GM21423 (cell line): ENCODE measurements around the gene DPM3.
"Not testable (repeated sequence)": the region's sequence is repeated elsewhere in the genome, so short reads cannot be mapped to it uniquely, and the experiment has no call there.

Source experiments
- ATAC-seq: cut with Tn5 transposase; IDR thresholded peaks from one replicate; pipeline ENCODE4 v1.9.1; 2021; ENCODE audit warnings: mild to moderate bottlenecking, moderate library complexity; ENCODE audit not compliant: unreplicated experiment

Gene DPM3

GRCh38 chr1:155175927-155176371 is 35.6 kb upstream of the DPM3 start:
- ATAC-seq, result no peak

GRCh38 chr1:155175281-155175926 is 35.1 kb upstream of the DPM3 start:
- no peak for ATAC-seq

DNA sequence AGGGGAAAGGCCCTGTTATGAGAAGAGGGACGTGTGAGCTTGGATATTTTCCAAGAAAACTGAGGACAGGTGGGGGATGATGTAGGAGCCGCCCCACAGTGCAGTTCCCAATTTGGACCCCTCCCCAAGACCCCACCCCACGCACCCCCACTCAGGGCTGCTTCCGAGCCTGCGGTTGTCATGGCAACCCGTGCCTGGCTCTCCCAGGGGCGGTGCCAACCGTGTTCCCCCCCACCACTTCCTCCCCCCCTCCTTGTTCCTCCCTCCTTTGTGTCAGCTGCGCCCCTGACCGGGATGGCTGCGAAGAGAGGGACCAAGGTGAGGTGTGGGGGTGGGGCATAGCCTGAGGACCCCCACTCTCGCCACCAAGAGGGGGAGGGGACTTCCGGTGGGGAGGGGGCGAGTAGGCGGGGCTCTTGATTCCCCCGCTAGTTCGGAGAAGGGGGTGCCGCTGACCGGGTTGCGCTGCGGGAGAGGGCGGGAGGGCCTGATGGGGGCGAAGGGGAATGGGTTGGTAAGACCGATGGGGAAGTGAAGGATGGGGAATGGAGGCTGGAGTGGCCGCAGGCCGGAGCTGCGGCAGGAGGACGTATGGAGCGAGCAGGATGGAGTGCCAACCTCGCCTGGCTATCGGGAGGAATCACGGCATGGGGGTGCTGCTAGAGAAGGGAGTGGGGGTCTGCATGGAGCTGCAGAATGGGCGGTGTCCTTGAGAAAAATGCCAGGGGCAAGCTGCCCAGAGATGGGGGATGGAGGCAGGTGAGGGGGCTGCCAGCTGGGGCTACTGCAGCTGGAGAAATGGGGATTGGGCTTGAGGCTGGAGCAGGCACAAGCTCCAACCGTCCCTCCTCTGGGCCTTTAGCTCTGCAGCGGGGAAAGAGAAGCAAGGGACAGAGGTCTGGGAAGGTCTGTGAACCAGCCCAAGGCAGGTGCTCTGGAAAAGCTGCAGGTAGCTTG is 34.3 kb upstream of the DPM3 start:
- ATAC-seq, result no peak

- peak; percentile 17 for ATAC-seq
Observed at GRCh38 chr1:155173478-155174323, 33.4 kb upstream of the DPM3 start, which contains the start of gene TRIM46. Gene TRIM46 (plus strand): TSS chr1:155173849. CDS start chr1:155173967, 118 bp downstream.

DNA sequence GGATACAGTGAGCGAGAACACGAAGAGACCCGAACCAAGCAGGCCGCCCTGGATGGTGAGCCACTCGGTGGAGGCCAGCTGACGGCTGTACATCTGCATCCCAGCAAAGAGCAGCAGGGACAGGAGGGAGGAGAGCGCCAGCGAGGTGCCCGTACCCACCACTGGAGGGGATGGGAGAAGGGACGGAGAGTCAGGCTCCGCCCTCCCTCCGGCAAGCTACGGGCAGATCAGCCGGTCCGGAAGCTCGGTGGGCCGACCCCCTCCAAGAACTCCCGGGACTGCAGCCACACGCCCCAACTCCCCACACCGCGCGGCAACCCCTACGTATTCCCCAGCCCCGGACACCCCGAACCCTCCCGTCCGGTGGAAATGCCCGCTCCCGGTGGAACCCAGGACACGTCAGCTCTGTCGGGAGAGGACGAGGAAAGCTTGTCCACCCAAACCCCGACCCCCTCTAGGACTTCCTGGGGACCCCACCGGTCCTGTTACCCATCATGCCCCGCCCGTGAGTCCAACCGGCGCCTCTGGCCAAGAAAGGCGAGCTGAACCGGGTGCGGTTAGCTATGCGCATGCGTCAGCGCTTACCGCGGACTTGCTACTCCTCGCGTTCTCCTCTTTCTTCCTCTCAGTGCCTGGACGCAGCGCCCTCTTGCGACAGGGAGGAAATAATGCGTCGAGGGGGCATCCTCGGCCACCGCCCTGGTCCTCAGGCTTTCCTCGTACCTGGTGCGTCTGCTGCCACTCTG is 32.6 kb upstream of the DPM3 start, which contains the start of gene KRTCAP2:
TSS of gene KRTCAP2 (minus strand) at position 573 of the 746 bp plus-strand sequence. CDS start at position 493, 80 bp downstream.
- peak; percentile 77 for ATAC-seq

- no peak for ATAC-seq
Observed at GRCh38 chr1:155171836-155172731, 31.8 kb upstream of the DPM3 start.

GRCh38 chr1:155170806-155171205 is 30.5 kb upstream of the DPM3 start:
- ATAC-seq, result no peak

GRCh38 chr1:155170101-155170785 is 29.9 kb upstream of the DPM3 start:
- no peak for ATAC-seq

DNA sequence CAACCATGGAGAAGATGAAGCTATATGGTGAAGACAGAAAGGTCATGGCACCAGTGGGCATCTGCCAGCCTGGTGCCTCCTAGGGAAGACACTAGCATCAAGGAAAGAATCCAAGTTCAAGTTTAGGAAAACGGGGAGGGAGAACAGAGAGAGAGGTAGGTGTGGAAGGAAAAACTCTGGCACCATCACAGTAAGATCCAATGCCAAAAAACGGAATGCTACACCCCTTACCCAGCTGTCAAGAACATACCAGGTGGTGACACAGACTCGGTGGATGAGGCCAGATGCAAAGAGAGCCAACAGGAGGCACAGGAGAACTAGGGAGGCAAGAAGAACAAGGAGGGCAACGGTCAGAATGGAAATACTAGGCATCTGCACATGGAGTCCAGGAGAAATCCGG is 29.2 kb upstream of the DPM3 start:
- ATAC-seq, result no peak

DNA sequence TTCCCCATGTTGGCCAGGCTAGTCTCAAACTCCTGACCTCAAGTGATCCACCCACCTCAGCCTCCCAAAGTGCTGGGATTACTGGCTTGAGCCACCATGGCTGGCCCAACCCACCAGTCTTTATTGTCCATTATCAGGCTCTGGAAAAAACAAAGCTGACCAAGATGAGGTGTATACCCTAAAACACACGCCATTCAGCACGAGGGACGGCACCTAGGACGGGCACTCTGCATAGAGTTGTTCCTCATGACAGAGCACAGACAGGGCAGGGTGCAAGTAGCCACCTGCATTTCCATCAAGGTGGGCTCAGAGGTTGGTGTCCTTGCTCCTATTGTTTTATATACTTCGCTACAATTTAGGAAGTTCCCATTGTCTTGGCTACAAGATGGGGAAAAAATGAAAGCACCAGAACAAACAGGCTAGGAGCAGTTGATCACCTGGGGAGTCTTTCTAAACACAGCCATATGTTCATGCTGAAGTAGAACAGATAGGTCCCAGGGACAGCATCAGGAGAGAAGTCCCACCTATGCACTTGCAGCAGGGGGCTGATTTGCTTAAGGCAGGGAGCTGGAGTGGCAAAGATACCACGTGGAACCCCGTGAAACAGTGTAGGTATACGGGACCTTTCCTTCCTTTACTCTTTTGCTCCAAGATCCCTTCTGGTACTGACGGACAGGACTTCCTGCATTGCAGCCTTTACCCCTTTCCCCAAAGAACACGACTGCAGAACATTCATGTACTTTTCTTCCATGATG is 28.3 kb upstream of the DPM3 start:
- ATAC-seq, result no peak

DNA sequence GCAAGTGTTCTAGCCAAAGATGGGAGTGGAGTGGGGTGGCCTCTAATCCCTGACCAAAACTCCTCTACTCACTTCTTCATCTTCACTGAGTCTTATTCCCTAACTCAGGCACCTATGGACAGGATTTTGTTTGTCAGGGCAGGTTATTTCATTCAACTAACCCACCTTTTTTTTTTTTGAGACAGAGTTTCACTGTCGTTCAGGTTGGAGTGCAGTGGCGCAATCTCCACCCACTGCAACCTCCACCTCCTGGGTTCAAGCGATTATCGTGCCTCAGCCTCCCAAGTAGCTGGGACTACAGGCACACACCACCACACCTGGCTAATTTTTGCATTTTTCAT is 27.7 kb upstream of the DPM3 start:
- not testable (repeated sequence) for ATAC-seq

DNA sequence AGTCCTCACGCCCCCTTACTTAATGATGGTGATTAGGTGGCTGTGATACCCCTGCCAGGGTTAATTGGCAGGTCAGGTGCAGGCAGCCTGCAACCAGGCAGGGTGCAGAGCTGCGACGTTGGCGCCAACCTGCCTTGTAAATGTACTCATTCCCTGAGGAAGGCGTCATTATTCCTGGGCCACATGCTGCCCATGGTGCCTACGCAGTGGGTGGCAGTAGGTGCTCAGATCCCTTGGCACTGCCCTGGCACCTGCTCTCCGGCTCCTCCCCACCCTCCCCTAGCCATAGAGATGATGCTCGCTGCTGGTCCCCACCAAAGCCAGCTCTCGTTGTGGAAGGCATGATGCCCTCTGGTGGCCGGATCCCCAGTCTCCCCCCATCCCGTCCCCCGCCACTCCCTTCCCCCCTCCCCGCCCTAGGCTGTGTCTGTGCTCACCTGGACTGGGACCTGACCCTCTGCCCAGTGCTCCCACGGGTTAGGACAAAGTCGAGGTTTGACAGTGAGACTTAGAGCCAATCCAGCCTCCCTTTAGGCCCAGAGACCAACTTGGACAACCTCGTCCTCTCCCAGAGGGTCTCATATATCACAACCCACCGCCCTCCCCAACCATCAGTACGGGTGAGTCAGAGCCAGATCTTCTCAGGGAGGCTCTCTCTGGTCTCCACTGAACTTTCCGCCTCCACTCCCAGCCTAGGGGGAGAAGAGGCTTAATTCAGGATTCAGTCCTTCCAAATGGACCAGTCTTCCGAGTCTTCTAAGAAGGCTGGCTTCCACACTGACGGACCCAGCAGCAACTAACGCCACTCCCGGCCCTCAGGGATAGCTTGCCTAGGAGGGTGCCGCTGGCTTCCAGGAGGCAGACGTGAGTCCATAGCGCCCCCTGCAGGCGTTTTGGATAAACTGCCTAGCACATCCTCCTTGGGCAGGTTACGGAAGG is 27.1 kb upstream of the DPM3 start:
- ATAC-seq, result no peak

DNA sequence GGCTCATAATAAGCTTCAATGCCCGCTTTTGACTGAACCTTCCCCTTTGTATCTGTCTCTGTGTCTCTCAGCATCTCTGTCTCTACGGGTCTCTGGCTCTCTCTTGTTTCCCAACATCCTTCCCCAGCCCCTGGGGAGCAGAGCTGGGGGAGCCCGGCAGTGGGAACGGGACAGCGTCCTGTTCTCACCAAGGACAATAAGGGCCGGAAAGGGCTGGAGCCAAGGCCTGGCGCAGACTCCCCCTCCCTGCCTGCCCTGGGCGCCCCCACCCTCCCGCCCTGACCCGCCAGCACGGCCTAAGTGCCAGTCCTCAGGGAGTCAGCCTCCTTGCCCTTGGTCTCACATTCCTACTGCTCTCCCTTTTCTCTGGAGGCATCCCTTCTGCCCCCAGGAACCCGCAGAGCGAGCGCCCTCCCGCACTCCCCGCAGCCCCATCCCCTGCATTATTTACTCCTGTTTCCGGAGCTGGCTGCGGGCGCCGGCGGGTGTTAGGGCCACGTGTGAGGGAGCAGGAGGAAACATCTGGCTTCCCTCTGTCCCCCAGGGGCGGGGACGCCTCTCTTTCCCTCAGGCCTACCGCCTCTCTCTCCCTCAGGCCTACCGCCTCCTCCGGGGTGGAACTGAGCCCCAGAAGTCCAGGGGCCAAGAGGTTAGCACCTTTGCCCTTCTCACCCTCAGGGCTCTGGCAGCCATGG is 26.3 kb upstream of the DPM3 start:
- ATAC-seq, result no peak

GRCh38 chr1:155166051-155166470 is 25.7 kb upstream of the DPM3 start:
- ATAC-seq, result no peak

- not testable (repeated sequence) for ATAC-seq
Observed at GRCh38 chr1:155164625-155165024, 24.3 kb upstream of the DPM3 start.

- ATAC-seq, result not testable (repeated sequence)
Observed at GRCh38 chr1:155163785-155164184, 23.5 kb upstream of the DPM3 start.
